ENCODE measurements around the gene MAML3. TPM values are rescaled to one million over a fixed set of nuclear protein-coding genes. Genes with fewer than 3 reads are reported as not detected.

The MAML3 gene
- total and polyA plus RNA-seq, 2 of the 13 experiments (the other 11 are each of a cell fraction or from before 2014, with no cell fraction given): 0.05 to 0.13 TPM

DNA sequence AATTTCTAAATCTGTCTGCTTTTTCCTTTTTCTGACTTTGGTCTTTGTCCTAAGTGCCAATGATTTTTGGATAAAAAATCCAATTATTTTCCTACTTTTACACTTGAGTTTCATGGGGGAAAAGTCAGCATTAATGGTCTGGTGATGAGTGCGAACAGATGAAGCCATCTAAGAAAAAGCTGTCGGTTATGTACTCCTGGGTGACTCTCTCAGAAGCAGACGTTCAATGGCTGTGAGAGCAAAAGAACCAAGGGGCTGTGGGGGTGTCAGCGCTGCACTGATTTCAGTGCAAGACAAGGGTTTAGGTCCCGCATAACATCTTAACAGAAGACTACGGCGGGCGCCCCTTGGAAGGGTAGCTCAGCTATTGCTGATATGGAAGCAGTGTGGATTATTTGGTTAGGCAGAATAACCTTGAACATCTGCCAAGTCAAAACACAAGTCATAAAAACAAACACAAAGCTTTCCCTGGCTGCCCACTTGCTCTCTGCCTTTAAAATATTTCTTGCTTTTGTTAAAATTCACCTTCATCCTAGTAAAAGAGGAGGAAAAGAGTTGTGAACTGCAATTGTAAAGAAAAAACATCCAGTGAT is 240.5 kb downstream of the MAML3 start (continued):
- TF ChIP-seq, protein P1, sequence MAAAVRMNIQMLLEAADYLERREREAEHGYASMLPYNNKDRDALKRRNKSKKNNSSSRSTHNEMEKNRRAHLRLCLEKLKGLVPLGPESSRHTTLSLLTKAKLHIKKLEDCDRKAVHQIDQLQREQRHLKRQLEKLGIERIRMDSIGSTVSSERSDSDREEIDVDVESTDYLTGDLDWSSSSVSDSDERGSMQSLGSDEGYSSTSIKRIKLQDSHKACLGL (CRISPR knock-in tag; IDR thresholded peaks at IDR 0.05): no peak
- no peak for TF ChIP-seq ZBTB43 (CRISPR knock-in tag; conservative IDR thresholded peaks at IDR 0.05)
- TF ChIP-seq ELK4 (CRISPR knock-in tag; IDR thresholded peaks at IDR 0.05; ENCODE audit: borderline replicate concordance): no peak
- TF ChIP-seq NKX3-1 (CRISPR knock-in tag; IDR thresholded peaks at IDR 0.05): no peak
- TF ChIP-seq SOX13 (IDR thresholded peaks at IDR 0.05): no peak
- 0 out of 4 replicates have a peak, but pooled peaks of 1 of the 2 experiments have one; percentile 27 for TF ChIP-seq SOX13 (CRISPR knock-in tag; conservative IDR thresholded peaks at IDR 0.05 in 1 of 2, IDR thresholded peaks at IDR 0.05 in 1 of 2)
- no peak for TF ChIP-seq ZNF441 (CRISPR knock-in tag; IDR thresholded peaks at IDR 0.05; ENCODE audit: borderline replicate concordance)
- TF ChIP-seq ZBTB4 (CRISPR knock-in tag; IDR thresholded peaks at IDR 0.05; ENCODE audit: borderline replicate concordance): no peak
- no peak for TF ChIP-seq NFAT5 (CRISPR knock-in tag; IDR thresholded peaks at IDR 0.05)
- TF ChIP-seq FOSL1 (CRISPR knock-in tag; IDR thresholded peaks at IDR 0.05; ENCODE audit: borderline replicate concordance): no peak
- no peak for TF ChIP-seq GZF1 (CRISPR knock-in tag; IDR thresholded peaks at IDR 0.05)
- no peak for TF ChIP-seq KAT2B (IDR thresholded peaks at IDR 0.05; ENCODE audit: borderline replicate concordance, low read depth, low read length)
- TF ChIP-seq JUN (CRISPR knock-in tag; IDR thresholded peaks at IDR 0.05): no peak
- TF ChIP-seq ATF1 (CRISPR knock-in tag; IDR thresholded peaks at IDR 0.05): no peak
- TF ChIP-seq ZNF780A (CRISPR knock-in tag; IDR thresholded peaks at IDR 0.05): no peak

All from HepG2 (cell line).